ENCODE measurements around the gene CCL3. TPM values are rescaled to one million over a fixed set of nuclear protein-coding genes. Genes with fewer than 3 reads are reported as not detected.
"Not testable (repeated sequence)": the region's sequence is repeated elsewhere in the genome, so short reads cannot be mapped to it uniquely, and the experiment has no call there.

Gene CCL3
- total RNA-seq, 2 donors from 2014 or later = 2.0 to 2.1 TPM

GRCh38 chr17:36120221-36120620 is 30.3 kb upstream of the CCL3 start:
- Histone ChIP-seq H3K27me3 (no peaks in the 10 kb centered on the region), H3K36me3 (no peaks in the 10 kb centered on the region), H3K4me1 (peaks cover 4% of the 10 kb centered on the region), H3K9ac (ENCODE audit: low read depth in 2 of 2, low read length in 2 of 2) (no peak overlapping the region), H3K4me3 (no peak overlapping the region), H3K27ac (no peak overlapping the region), H3K9me3 (no peaks in the 10 kb centered on the region)
- TF ChIP-seq, protein P1, sequence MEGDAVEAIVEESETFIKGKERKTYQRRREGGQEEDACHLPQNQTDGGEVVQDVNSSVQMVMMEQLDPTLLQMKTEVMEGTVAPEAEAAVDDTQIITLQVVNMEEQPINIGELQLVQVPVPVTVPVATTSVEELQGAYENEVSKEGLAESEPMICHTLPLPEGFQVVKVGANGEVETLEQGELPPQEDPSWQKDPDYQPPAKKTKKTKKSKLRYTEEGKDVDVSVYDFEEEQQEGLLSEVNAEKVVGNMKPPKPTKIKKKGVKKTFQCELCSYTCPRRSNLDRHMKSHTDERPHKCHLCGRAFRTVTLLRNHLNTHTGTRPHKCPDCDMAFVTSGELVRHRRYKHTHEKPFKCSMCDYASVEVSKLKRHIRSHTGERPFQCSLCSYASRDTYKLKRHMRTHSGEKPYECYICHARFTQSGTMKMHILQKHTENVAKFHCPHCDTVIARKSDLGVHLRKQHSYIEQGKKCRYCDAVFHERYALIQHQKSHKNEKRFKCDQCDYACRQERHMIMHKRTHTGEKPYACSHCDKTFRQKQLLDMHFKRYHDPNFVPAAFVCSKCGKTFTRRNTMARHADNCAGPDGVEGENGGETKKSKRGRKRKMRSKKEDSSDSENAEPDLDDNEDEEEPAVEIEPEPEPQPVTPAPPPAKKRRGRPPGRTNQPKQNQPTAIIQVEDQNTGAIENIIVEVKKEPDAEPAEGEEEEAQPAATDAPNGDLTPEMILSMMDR (IDR thresholded peaks at IDR 0.05) = no peak
- no peak for DNase-seq
- intact Hi-C loops (cut with DNase I) = no loop called here

DNA sequence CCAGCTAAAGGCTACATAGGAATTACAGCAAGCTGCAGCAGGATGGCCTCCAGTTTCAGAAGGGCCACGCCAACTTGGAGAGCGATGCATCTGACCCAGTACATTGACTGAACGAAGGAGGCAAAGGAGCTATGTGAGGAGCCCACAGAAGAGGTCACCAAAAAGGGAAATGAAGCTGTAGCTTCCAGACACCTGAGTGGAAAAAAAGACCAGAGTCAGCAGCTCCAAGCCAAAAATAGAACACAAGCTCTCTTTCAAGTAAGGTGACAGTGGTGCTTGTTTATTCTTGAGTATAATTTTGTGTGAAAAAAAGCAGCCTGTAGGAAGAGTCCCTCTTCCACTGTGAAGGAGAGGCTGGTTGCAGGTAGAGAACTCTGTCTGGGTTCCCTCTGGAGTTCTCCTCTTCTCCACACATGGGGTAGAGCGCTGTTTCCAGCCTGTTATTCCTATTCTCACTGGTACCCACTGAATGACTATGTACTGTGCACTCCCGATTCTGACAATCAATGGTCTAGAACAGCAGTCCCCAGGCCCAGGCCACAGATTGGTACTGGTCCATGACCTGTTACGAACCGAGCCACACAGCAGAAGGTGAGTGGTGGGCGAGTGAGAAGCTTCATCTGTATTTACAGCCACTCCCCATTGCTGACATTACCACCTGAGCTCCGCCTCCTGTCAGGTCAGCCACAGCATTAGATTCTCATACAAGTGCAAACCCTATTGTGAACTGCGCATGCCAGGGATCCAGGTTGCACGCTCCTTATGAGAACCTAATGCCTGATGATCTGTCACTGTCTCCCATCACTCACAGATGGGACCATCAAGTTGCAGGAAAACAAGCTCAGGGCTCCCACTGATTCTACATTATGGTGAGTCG is 28.8 kb upstream of the CCL3 start:
- intact Hi-C loops (cut with DNase I) = no loop called here
- TF ChIP-seq, protein P1 (IDR thresholded peaks at IDR 0.05) = no peak
- Histone ChIP-seq H3K9me3 (no peaks in the 10 kb centered on the region), H3K4me3 (no peak overlapping the region), H3K4me1 (peaks cover 4% of the 10 kb centered on the region), H3K9ac (ENCODE audit: low read depth in 2 of 2, low read length in 2 of 2) (no peak overlapping the region), H3K27ac (no peak overlapping the region), H3K27me3 (no peaks in the 10 kb centered on the region), H3K36me3 (no peaks in the 10 kb centered on the region)
- no peak for DNase-seq

- DNase-seq = no peak
- no peak overlapping the region for H3K27ac ChIP-seq
- no peak overlapping the region for H3K9ac ChIP-seq (ENCODE audit: low read depth in 2 of 2, low read length in 2 of 2)
- H3K4me1 ChIP-seq = peaks cover 4% of the 10 kb centered on the region
- no peak overlapping the region for H3K4me3 ChIP-seq
- intact Hi-C loops (cut with DNase I) = no loop called here
- H3K27me3 ChIP-seq = no peaks in the 10 kb centered on the region
- H3K36me3 ChIP-seq = no peaks in the 10 kb centered on the region
- TF ChIP-seq, protein P1 (IDR thresholded peaks at IDR 0.05) = no peak
- H3K9me3 ChIP-seq = no peaks in the 10 kb centered on the region
Observed at GRCh38 chr17:36117505-36118382, 27.8 kb upstream of the CCL3 start.

DNA sequence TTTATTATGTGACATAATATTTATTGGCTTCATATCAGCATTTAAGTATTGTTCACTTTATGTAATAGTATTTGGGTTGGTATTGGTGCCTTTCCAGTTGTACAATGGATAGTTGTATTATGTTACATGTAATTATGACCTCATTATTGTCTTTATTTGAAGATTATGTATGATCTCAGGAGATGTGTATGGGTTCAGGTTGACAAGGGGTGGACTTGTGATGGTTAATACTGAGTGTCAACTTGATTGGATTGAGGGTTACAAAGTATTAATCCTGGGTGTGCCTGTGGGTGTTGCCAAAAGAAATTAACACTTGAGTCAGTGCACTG is 25.7 kb upstream of the CCL3 start:
- H3K27ac ChIP-seq; H3K27me3 ChIP-seq; H3K36me3 ChIP-seq; H3K4me1 ChIP-seq; H3K9me3 ChIP-seq; H3K4me3 ChIP-seq; DNase-seq; H3K9ac ChIP-seq (ENCODE audit: low read depth in 2 of 2, low read length in 2 of 2); intact Hi-C loops (cut with DNase I): not testable (repeated sequence)

- not testable (repeated sequence) for H3K27ac ChIP-seq; DNase-seq; H3K4me1 ChIP-seq; H3K4me3 ChIP-seq; H3K36me3 ChIP-seq; H3K9ac ChIP-seq (ENCODE audit: low read depth in 2 of 2, low read length in 2 of 2); H3K27me3 ChIP-seq; H3K9me3 ChIP-seq
- intact Hi-C loops (cut with DNase I) = loop anchor here (5.0 kb wide), 1 partner anchor 67 kb away; no protein-coding TSS in a partner anchor
Observed at GRCh38 chr17:36114971-36115648, 25.2 kb upstream of the CCL3 start.

GRCh38 chr17:36113131-36113530 is 23.2 kb upstream of the CCL3 start:
- intact Hi-C loops (cut with DNase I) = loop anchor here (5.0 kb wide), 1 partner anchor 69 kb away; no protein-coding TSS in a partner anchor
- not testable (repeated sequence) for H3K9me3 ChIP-seq

More at GRCh38 chr17:36113131-36113530, 23.2 kb upstream of the CCL3 start:
- not testable (repeated sequence) for H3K4me3 ChIP-seq; H3K4me1 ChIP-seq; H3K27me3 ChIP-seq; H3K36me3 ChIP-seq; H3K9ac ChIP-seq (ENCODE audit: low read depth in 2 of 2, low read length in 2 of 2); DNase-seq; H3K27ac ChIP-seq
